Activated naive CD4-positive, alpha-beta T cell treated with anti-CD3 and anti-CD28 coated beads for 36 hours (primary cell): ENCODE measurements around the gene OST4. TPM values are rescaled to one million over a fixed set of nuclear protein-coding genes. Genes with fewer than 3 reads are reported as not detected.

Source experiments
- CTCF ChIA-PET: fragments of 350-600 bp; sonication (Branson Sonifier 250); formaldehyde crosslinking; loops from one replicate; lab custom pipeline; 2021; ENCODE audit warnings: antibody characterized with exemption; lab: Charles Lee
- DNase-seq: peaks from one replicate; pipeline ENCODE4 v3.0.0-alpha.2; 2020
- H3K27ac Mint-ChIP-seq: one replicate; pipeline ENCODE4 v1.8.0; 2021; ENCODE audit warnings: mild to moderate bottlenecking, mixed read lengths
- H3K27me3 Mint-ChIP-seq: one replicate; pipeline ENCODE4 v1.8.0; 2021; ENCODE audit warnings: low read depth, mixed read lengths
- H3K36me3 Mint-ChIP-seq: one replicate; pipeline ENCODE4 v1.8.0; 2021; ENCODE audit warnings: low read depth, mixed read lengths
- H3K4me1 Mint-ChIP-seq: one replicate; pipeline ENCODE4 v1.8.0; 2021; ENCODE audit warnings: low read depth, mixed read lengths
- H3K4me3 Mint-ChIP-seq: one replicate; pipeline ENCODE4 v1.8.0; 2021; ENCODE audit warnings: mild to moderate bottlenecking, moderate library complexity, mixed read lengths
- H3K9me3 Mint-ChIP-seq: one replicate; pipeline ENCODE4 v1.8.0; 2021; ENCODE audit warnings: mixed read lengths
- intact Hi-C: fragments of 100-400 bp; cut with micrococcal nuclease; formaldehyde crosslinking; loops from one replicate; pipeline ENCODE4 v1.15.1; 2023
- total RNA-seq, 2 experiments: library from RNA; stranded (reverse); gene quantifications; one replicate each; pipeline ENCODE4 v1.2.3, GENCODE V29; 2021

Gene OST4
- total RNA-seq, 2 experiments from 2014 or later: 257 to 282 TPM

DNA sequence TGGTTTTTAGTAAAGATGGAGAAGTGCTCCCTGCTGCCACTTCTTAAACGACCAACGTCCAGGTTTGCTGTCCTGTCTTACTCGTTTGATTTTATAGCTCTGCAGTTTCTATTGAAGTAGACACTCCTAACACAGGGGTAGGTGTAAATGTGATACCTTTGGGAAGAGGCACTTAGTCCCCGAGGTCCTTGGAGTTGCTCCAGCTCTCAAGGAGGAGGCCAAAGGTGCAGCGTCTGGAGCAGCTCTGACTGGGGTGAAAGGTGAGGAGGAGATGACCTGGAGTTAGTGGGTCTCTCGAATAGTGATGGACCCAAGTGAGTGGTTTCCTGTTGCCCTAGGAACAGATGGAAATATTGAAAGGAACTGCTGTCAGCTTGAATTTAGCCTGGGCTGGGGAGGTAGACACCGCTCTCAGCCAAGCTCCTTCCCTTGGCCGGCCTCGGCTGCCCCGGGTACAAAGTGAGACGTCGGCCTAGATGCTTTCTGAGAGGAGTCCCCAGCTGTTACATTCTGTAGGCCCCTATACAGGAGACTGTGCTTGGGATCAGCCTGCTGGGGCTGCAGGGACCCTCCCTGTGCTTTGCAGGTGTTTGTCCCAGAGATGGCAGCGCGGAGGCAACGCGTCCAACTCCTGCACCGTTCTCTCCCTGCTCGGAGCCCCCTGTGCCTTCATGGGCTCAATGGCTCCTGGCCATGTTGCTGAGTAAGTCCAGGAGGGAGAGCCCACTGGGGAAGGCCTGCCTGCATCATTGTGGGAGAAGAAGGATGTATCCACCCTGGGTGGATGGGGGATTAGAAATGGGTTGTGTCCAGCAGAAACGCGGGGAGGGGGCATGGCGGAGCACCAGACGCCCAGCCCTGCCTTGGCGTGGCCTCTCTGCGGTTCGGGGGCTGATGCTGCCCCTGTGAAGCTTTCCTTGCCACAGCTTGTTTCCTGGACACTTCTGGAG, 20.6 kb upstream of the OST4 start:
- intact Hi-C loops: no loop called here
- Mint-ChIP-seq H3K27me3 (no peaks in the 10 kb centered on the region), H3K27ac (no peak overlapping the region), H3K36me3 (no peaks in the 10 kb centered on the region), H3K4me3 (no peak overlapping the region), H3K9me3 (no peaks in the 10 kb centered on the region), H3K4me1 (peaks cover 30% of the 10 kb centered on the region)
- CTCF ChIA-PET: interaction anchor here (0.8 to 1.5 kb wide), 3 partner anchors 9 to 211 kb away, joined by 3 to 5 read pairs (median 5); no protein-coding TSS in a partner anchor
- no peak for DNase-seq

GRCh38 chr2:27089111-27089954, 17.9 kb upstream of the OST4 start:
- Mint-ChIP-seq H3K27me3 (no peaks in the 10 kb centered on the region), H3K4me1 (peaks cover 26% of the 10 kb centered on the region), H3K27ac (no peak overlapping the region), H3K36me3 (peaks cover 2% of the 10 kb centered on the region), H3K4me3 (no peak overlapping the region), H3K9me3 (no peaks in the 10 kb centered on the region)
- CTCF ChIA-PET: interaction anchor here (0.8 to 1.3 kb wide), 4 partner anchors 10 to 214 kb away, joined by 3 to 5 read pairs (median 3); no protein-coding TSS in a partner anchor
- intact Hi-C loops: loop anchor here (5.0 kb wide), 1 partner anchor 43 kb away; the partner anchor contains the start of gene PREB
- DNase-seq: no peak

DNA sequence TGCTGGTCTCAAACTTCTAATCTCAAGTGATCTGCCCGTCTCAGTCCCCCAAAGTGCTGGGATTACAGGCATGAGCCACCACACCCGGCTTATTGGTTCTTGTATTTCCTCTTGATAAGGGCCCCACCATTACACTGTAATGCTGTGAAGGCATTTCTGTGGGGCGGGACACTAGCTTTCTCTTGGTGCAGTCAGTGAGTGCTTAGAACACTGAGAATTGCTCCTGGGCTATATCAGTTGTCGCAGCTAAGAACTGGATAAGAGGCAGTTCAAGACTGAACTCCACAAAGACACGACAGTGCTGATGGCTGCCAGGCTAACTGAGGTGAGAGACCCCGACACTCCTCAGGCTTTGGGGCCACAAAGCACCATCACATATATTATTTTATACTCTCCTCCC, 17.2 kb upstream of the OST4 start:
- CTCF ChIA-PET: interaction anchor here (0.6 to 2.3 kb wide), 5 partner anchors 38 to 152 kb away, joined by 3 to 8 read pairs (median 8); partner anchors contain the start of genes AGBL5 and PREB
- H3K4me1 Mint-ChIP-seq: peaks cover 26% of the 10 kb centered on the region
- H3K27ac Mint-ChIP-seq: no peak overlapping the region
- no peaks in the 10 kb centered on the region for H3K9me3 Mint-ChIP-seq
- intact Hi-C loops: loop anchor here (5.0 kb wide), 1 partner anchor 44 kb away; the partner anchor contains the start of gene PREB
- H3K4me3 Mint-ChIP-seq: no peak overlapping the region
- DNase-seq: no peak
- H3K36me3 Mint-ChIP-seq: peaks cover 2% of the 10 kb centered on the region
- no peaks in the 10 kb centered on the region for H3K27me3 Mint-ChIP-seq

DNA sequence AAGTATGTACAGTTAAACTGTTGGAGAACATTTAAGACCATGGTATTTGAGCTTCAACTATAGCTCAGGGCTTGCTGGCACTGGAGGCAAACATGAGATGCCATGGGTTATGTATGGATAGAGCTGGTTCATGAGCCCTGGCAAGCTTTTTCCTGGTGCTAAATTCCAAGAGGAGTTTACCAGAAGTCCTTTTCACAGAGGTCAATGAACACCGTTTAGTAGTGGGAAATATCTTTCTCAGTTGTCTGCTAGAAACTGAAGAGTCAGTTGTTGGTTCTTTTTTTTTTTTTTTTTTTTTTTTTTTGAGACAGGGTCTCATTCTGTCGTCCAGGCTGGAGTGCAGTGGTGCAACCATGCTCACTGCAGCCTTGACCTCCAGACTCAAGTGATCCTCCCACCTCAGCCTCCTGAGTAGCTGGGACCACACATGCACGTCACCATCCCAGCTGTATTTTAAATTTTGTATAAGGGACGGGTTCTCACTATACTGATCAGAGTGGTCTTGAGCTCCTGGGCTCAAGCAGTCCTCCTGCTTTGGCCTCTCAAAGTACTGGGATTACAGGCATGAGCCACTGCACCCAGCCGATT, 16.5 kb upstream of the OST4 start:
- Mint-ChIP-seq H3K27ac (no peak overlapping the region), H3K27me3 (no peaks in the 10 kb centered on the region), H3K4me1 (peaks cover 26% of the 10 kb centered on the region), H3K36me3 (peaks cover 2% of the 10 kb centered on the region), H3K4me3 (peak overlapping the region; percentile 81), H3K9me3 (no peaks in the 10 kb centered on the region)
- intact Hi-C loops: loop anchor here (5.0 kb wide), 1 partner anchor 44 kb away; the partner anchor contains the start of gene PREB
- DNase-seq: no peak
- CTCF ChIA-PET: interaction anchor here (0.6 to 2.3 kb wide), 6 partner anchors 8 to 152 kb away, joined by 4 to 8 read pairs (median 7); partner anchors contain the start of genes AGBL5 and PREB

GRCh38 chr2:27086724-27087593, 15.5 kb upstream of the OST4 start, which contains the start of gene KHK:
Gene KHK (plus strand): TSS chr2:27086772. CDS start chr2:27087260, 488 bp downstream.
- Mint-ChIP-seq H3K9me3 (no peaks in the 10 kb centered on the region), H3K27ac (peak within 1 kb of the TSS; percentile 63), H3K36me3 (peaks cover 2% of the 10 kb centered on the region), H3K4me1 (peaks cover 26% of the 10 kb centered on the region), H3K4me3 (peak within 1 kb of the TSS; percentile 81), H3K27me3 (no peaks in the 10 kb centered on the region)
- CTCF ChIA-PET: interaction anchor here (0.7 to 2.3 kb wide), 9 partner anchors 9 to 218 kb away, joined by 3 to 8 read pairs (median 5); partner anchors contain the start of genes AGBL5 and PREB
- intact Hi-C loops: loop anchor here (1.0 to 5.0 kb wide), 10 partner anchors 16 to 402 kb away; partner anchors contain the start of genes ATRAID, CAD, EIF2B4 and IFT172
- peak; percentile 24 for DNase-seq

- Mint-ChIP-seq H3K36me3 (peaks cover 2% of the 10 kb centered on the region), H3K4me3 (peak overlapping the region; percentile 81), H3K9me3 (no peaks in the 10 kb centered on the region), H3K27me3 (no peaks in the 10 kb centered on the region), H3K27ac (peak overlapping the region; percentile 63), H3K4me1 (peaks cover 30% of the 10 kb centered on the region)
- DNase-seq: peak; percentile 96
- CTCF ChIA-PET: interaction anchor here (1.2 to 2.2 kb wide), 6 partner anchors 12 to 179 kb away, joined by 3 to 8 read pairs (median 5); partner anchors contain the start of genes AGBL5 and PREB
- intact Hi-C loops: loop anchor here (1.0 to 5.0 kb wide), 10 partner anchors 15 to 403 kb away; partner anchors contain the start of genes ATRAID, CAD, EIF2B4 and IFT172
Measured at GRCh38 chr2:27086090-27086723, 14.8 kb upstream of the OST4 start.

- Mint-ChIP-seq H3K4me3 (peak overlapping the region; percentile 81), H3K36me3 (peaks cover 2% of the 10 kb centered on the region), H3K9me3 (no peaks in the 10 kb centered on the region), H3K4me1 (peaks cover 34% of the 10 kb centered on the region), H3K27me3 (no peaks in the 10 kb centered on the region), H3K27ac (no peak overlapping the region)
- CTCF ChIA-PET: interaction anchor here (1.3 to 3.1 kb wide), 3 partner anchors 11 to 35 kb away, joined by 4 to 13 read pairs (median 5); partner anchors contain the start of gene OST4
- intact Hi-C loops: loop anchor here (1.0 to 5.0 kb wide), 10 partner anchors 14 to 404 kb away; partner anchors contain the start of genes ATRAID, CAD, EIF2B4 and IFT172
- DNase-seq: peak; percentile 48
Measured at GRCh38 chr2:27085673-27086089, 14.2 kb upstream of the OST4 start.

- peaks cover 2% of the 10 kb centered on the region for H3K36me3 Mint-ChIP-seq
- intact Hi-C loops: loop anchor here (5.0 kb wide), 1 partner anchor 47 kb away; the partner anchor contains the start of gene PREB
- no peaks in the 10 kb centered on the region for H3K27me3 Mint-ChIP-seq
- H3K9me3 Mint-ChIP-seq: no peaks in the 10 kb centered on the region
- no peak for DNase-seq
- peak overlapping the region; percentile 81 for H3K4me3 Mint-ChIP-seq
- peaks cover 35% of the 10 kb centered on the region for H3K4me1 Mint-ChIP-seq
- H3K27ac Mint-ChIP-seq: no peak overlapping the region
- CTCF ChIA-PET: interaction anchor here (1.3 to 3.1 kb wide), 3 partner anchors 11 to 35 kb away, joined by 4 to 13 read pairs (median 5); partner anchors contain the start of gene OST4
Measured at GRCh38 chr2:27085062-27085672, 13.7 kb upstream of the OST4 start.

GRCh38 chr2:27084297-27085061, 13.0 kb upstream of the OST4 start:
- Mint-ChIP-seq H3K36me3 (peaks cover 2% of the 10 kb centered on the region), H3K4me1 (peaks cover 31% of the 10 kb centered on the region)
- DNase-seq: no peak

More at GRCh38 chr2:27084297-27085061, 13.0 kb upstream of the OST4 start:
- CTCF ChIA-PET: interaction anchor here (1.3 to 3.1 kb wide), 3 partner anchors 10 to 34 kb away, joined by 4 to 13 read pairs (median 5); partner anchors contain the start of gene OST4
- no peak overlapping the region for H3K27ac Mint-ChIP-seq
- no peaks in the 10 kb centered on the region for H3K9me3 Mint-ChIP-seq
- intact Hi-C loops: loop anchor here (5.0 kb wide), 1 partner anchor 48 kb away; the partner anchor contains the start of gene PREB
- no peak overlapping the region for H3K4me3 Mint-ChIP-seq
- no peaks in the 10 kb centered on the region for H3K27me3 Mint-ChIP-seq
